Smooth muscle cell of the brain vasculature (primary cell): Measurements from ENCODE around the gene CCL15.
"Not testable (repeated sequence)": the region's sequence is repeated elsewhere in the genome, so short reads cannot be mapped to it uniquely, and the experiment has no call there.

Experiments used
- DNase-seq: peaks from one replicate; pipeline ENCODE4 v3.0.0-alpha.2; 2012; ENCODE audit warnings: low read depth, low spot score

CCL15 gene

DNA sequence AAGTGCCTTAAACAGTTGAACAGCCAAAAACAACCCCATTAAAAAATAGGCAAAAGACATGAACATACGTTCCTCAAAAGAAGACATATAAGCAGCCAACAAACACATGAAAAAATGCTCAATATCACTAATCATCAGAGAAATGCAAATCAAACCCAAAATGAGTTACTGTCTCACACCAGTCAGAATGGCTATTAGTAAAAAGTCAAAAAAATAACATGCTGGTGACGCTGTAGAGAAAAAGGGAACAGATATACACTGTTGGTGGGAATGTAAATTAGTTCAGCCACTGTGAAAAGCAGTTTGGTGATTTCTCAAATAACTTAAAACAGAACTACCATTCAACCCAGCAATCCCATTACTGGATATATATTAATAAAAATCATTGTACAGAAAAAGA is 6.0 kb downstream of the CCL15 start:
- not testable (repeated sequence) for DNase-seq

- DNase-seq = no peak
Measured at GRCh38 chr17:35991075-35991474, 10.3 kb downstream of the CCL15 start.

DNA sequence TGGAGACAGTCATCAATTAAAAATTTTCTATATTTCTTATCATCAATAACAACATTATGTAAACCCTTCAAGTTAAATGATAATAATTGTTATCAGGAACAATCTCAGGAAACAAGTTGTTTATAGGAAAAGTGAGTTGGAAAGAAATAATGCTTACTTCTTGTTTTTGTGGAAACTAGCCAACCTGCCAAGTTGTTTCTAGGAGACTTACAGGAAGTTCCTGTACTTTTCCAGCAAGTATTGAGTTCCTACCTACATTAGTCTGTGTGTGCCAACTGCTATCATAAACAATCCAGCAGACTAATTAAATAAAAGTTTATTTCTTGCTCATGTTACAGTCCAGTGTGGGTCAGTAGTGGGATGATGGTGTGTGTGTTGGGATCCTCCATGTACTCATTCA is 13.2 kb downstream of the CCL15 start:
- DNase-seq = no peak

GRCh38 chr17:35986643-35987042 is 14.7 kb downstream of the CCL15 start, which contains the start of gene CCL14:
CCL14 (minus strand) TSS chr17:35986729; CDS start chr17:35986649, 80 bp downstream.
- no peak for DNase-seq

DNA sequence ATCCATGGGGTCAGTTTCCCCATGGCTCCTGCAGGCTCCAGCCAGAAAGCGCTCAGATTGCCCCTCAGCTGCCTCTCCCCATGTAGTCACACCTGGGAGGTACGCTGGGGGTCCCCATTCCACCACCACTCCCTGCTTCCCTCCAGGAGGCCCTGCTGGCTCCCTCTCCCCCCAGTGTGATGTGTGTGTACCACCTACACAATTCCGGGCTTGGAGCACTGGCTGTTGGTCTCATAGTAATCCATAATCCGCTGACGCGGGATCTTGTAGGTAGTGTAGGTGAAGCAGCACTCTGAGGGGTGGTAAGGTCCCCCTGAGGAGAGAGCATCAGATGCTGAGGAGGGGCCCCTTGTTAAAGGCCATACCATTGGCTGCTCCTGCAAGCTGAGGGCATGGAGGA is 17.2 kb downstream of the CCL15 start:
- DNase-seq = no peak

DNA sequence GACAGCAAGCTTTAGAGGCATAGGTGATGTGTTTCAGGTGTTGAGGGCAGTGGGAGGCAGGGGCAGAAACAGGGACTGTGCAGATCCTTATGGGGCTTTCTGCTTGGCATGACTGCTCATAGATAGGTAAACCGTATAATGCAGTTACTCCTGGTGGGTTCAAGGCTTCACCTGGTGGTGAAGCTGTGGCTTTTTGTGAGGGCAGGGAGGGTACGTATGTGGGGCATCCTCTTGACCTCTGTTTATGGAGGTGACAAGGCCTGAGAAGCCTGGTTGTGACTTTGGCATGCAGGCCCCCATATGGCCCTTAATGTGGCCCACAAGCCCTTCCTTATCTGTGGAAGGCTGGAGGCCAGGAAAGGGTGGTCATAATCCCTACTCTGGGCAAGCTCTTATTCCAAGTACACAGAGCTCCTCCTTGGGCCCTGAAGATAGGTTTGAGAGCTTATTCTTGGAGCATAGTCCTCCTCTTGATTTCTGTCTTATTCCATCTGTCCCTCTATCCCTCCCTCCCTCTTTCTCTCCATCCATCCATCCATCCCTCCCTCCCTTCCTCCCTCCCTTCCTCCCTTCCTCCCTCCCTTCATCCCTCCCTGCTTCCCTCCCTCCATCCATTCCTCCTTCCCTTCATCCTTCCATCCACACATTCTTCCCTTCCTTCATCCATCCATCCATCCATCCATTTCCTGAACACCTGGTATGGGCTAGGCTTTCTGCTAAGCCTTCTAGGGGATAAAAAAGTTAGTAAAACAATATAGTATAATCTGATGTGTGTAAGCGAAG is 18.8 kb downstream of the CCL15 start:
- DNase-seq = no peak

GRCh38 chr17:35981908-35982330 is 19.4 kb downstream of the CCL15 start:
- DNase-seq = no peak

DNA sequence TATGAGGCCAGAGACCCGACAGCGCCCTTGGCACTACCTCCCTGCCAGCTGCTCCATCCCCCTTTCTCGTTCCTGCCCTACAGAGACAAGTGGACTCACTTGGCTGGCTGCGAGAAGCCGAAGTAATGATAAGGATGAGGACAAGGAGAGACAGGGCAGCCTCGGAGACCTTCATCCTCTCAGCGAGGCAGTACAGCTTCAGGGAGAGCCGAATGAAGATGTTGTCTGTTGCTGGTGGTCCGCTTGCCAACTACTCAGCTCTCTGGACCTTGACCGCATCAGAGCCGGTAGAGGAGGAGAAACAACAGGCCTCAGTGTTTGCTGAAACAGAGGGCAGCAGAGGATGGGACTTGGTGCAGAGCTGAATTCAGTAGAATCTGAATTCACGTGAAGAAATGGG is 20.1 kb downstream of the CCL15 start, which contains the start of gene CCL16:
Gene CCL16 (minus strand): TSS at position 252 of the 400 bp plus-strand sequence. CDS start 77 bp downstream, at position 175.
- DNase-seq = no peak

DNA sequence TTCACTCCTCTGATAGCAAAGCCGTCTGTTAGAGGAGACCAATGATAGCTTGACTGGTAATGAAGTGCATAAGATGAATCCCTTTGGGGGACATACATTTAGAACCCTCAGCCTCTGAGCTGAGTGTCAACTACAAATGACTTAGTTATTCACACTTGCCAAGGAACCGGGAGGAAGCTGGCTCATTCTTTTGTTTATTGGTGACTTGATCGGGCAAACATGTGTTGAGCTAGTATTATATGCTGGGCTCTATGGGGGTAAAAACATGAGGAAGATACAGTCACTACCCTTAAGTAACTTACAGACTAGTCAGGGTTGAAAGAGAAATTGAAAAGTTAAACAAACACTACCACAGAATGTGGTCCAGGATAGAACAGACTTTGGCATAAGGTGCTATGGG is 23.0 kb downstream of the CCL15 start:
- no peak for DNase-seq

DNA sequence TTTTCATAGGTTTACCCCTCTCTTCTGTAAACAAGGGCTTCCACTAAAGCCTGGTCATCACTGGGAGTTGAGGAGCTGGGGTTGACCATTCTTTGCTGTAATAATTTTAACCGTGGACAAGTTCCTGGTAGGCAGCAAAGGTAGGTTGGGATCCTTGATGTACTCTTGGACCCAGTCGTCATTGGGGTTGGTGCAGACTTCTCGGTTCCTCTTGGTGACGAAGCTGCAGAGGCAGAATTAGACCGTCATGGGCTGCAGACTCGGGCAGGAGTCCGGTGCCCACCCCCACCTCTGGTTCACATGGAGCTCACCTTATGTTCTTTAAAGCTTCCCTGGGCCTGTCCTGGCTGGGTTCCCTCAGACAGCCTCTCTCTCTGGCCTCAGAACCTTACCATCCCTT is 23.8 kb downstream of the CCL15 start:
- DNase-seq = no peak

GRCh38 chr17:35973333-35974260 is 27.8 kb downstream of the CCL15 start:
- no peak for DNase-seq

DNA sequence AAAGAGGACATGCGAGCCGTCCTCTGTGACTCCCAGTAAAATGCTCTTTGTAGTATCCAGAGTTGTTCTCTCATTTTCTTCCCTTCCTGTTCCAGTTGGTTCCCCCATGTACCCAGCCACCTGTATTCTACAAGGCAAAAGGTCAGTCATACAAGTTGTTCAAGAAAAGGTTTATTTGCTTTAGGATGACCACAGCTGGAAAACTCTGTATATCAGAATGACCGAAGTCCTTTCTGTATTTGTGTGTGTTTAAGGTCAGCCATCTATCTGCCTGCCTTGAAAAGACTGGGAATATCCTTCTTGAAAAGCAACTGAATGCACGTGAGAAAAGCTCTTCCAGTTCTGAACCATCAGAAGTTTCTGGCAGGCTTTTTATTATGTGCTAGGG is 28.4 kb downstream of the CCL15 start:
- DNase-seq = no peak

DNA sequence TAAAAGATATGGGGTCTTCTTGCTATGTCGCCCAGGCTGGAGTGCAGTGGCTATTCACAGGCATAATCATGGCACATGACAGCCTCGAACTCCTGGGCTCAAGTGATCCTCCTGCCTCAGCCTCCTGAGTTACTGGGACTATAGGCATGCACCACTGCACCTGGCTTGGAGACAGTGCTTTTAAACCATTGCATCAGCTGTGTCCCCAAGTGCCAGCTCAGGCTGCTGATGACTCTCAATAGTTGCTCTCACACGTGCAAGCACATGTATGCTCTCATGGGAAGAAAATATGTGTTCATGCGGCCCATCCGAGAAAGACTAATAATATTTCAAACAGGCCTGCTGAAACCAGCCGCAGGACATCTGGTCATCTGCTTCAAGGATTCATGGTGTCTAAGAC is 28.8 kb downstream of the CCL15 start:
- DNase-seq = no peak

GRCh38 chr17:35972066-35972465 is 29.3 kb downstream of the CCL15 start:
- DNase-seq = no peak

- peak; percentile 56 for DNase-seq
Measured at GRCh38 chr17:35969558-35970380, 31.6 kb downstream of the CCL15 start.

GRCh38 chr17:35968520-35969054 is 32.8 kb downstream of the CCL15 start:
- no peak for DNase-seq

DNA sequence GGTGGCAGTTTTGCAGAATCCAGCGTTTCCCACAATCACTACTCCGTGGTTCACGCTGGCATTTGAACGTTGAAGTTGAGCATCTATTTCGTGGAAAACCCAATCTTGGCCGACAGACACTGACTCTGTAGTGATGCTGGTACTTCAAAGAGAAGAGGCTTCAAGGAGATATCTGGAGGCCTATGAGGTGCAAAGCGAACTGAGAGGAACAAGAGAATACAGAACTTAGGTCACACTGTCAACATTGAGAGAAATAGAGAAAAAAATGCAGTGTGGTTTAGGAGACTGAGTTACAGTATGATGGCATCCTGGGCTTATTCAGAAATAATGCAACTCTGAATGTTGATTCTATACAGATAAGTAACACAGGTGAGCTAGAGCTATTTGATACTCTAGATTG is 36.1 kb downstream of the CCL15 start:
- no peak for DNase-seq

DNA sequence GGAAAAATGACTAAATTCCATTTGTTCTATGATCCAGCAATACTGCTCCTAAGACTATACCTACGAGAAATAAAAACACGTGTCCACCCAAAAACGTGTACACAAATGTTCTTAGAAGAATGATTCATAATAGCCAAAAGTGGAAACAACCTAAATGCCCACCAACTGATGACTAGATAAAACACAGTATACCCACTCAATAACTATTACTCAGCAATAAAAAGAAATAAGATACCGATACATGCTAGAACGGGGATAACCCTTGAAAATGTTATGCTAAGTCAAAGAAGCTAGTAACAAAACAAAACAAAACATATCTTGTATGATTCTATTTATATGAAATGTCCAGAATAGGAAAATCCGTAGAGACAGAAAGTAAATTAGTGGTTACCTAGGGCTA is 37.7 kb downstream of the CCL15 start:
- no peak for DNase-seq

DNA sequence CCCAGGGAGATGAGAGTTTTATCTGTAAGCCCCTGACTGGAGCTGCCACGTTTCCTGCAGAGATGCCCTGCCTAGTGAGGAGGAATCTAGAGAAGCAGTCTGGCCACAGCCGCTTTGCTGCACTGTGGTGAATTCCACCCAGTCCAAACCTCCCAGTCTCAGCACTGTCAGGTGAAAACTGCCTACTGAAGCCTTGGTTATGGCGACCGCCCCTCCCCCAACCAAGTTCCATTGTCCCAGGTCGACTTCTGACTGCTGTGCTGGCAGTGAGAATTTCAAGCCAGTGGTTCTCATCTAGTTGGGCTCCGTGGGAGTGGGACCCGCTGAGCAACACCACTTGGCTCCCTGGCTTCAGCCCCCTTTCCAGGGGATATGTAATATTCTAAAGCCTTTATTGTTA is 47.6 kb downstream of the CCL15 start:
- no peak for DNase-seq

GRCh38 chr17:35949401-35949800 is 52.0 kb downstream of the CCL15 start:
- DNase-seq = no peak

- DNase-seq = no peak
Measured at GRCh38 chr17:35948092-35948491, 53.3 kb downstream of the CCL15 start.
